NB4 (cell line): ENCODE measurements around the gene TACC2.
"Not testable (repeated sequence)": the region's sequence is repeated elsewhere in the genome, so short reads cannot be mapped to it uniquely, and the experiment has no call there.

Experiments used
- DNase-seq: peaks from one replicate; pipeline ENCODE4 v3.0.0; 2010; ENCODE audit warnings: low read depth
- H3K4me3 ChIP-seq: one replicate; pipeline ENCODE4 v1.5.1; 2011; ENCODE audit warnings: mild to moderate bottlenecking, low read depth, low read length, moderate library complexity
- MYC ChIP-seq: IDR thresholded peaks from 2 replicates; pipeline ENCODE4 v1.6.1; 2011; ENCODE audit warnings: low read depth, low read length
- POLR2A ChIP-seq: IDR thresholded peaks from 2 replicates; pipeline ENCODE4 v1.6.1; 2011; ENCODE audit warnings: mild to moderate bottlenecking; ENCODE audit not compliant: insufficient read length; ENCODE audit errors: extremely low read depth
- TF ChIP-seq, protein P1 (sequence below): IDR thresholded peaks from 2 replicates; pipeline ENCODE4 v1.6.1; 2011; ENCODE audit warnings: low read depth, low read length
- TF ChIP-seq, protein P2 (sequence below): IDR thresholded peaks from one replicate; pipeline ENCODE4 v1.5.1; 2012; ENCODE audit warnings: low read depth, low read length

Gene TACC2

GRCh38 chr10:122072491-122072890, 83.5 kb downstream of the TACC2 start:
- H3K4me3 ChIP-seq: no peak overlapping the region
- no peak for DNase-seq
- TF ChIP-seq, protein P1, sequence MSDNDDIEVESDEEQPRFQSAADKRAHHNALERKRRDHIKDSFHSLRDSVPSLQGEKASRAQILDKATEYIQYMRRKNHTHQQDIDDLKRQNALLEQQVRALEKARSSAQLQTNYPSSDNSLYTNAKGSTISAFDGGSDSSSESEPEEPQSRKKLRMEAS: no peak
- TF ChIP-seq POLR2A: no peak
- TF ChIP-seq MYC: no peak
- TF ChIP-seq, protein P2, sequence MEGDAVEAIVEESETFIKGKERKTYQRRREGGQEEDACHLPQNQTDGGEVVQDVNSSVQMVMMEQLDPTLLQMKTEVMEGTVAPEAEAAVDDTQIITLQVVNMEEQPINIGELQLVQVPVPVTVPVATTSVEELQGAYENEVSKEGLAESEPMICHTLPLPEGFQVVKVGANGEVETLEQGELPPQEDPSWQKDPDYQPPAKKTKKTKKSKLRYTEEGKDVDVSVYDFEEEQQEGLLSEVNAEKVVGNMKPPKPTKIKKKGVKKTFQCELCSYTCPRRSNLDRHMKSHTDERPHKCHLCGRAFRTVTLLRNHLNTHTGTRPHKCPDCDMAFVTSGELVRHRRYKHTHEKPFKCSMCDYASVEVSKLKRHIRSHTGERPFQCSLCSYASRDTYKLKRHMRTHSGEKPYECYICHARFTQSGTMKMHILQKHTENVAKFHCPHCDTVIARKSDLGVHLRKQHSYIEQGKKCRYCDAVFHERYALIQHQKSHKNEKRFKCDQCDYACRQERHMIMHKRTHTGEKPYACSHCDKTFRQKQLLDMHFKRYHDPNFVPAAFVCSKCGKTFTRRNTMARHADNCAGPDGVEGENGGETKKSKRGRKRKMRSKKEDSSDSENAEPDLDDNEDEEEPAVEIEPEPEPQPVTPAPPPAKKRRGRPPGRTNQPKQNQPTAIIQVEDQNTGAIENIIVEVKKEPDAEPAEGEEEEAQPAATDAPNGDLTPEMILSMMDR: no peak

GRCh38 chr10:122073508-122073907, 84.5 kb downstream of the TACC2 start:
- H3K4me3 ChIP-seq: no peak overlapping the region
- TF ChIP-seq, protein P2: no peak
- no peak for DNase-seq

DNA sequence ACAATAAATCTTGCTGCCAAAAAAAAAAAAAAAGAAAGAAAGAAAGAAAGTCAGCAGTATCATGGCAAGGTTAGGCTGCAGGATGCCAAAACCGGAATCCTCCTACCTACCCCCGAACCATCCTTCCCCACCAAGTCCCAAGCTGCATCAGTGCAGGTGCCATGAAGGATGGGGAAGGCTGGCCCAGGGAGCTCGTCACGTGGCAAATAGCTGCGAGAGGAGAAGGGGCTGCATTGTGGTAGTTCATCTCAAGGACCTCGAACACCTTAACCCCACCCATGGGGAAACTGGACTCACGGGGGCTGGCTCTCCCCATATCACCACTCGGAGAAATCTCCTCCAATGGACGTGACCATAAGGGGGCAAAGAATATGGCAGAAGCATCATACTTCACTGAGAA, 86.2 kb downstream of the TACC2 start:
- no peak for TF ChIP-seq MYC
- TF ChIP-seq, protein P2: no peak
- TF ChIP-seq, protein P1: no peak
- no peak for TF ChIP-seq POLR2A
- no peak overlapping the region for H3K4me3 ChIP-seq
- no peak for DNase-seq

DNA sequence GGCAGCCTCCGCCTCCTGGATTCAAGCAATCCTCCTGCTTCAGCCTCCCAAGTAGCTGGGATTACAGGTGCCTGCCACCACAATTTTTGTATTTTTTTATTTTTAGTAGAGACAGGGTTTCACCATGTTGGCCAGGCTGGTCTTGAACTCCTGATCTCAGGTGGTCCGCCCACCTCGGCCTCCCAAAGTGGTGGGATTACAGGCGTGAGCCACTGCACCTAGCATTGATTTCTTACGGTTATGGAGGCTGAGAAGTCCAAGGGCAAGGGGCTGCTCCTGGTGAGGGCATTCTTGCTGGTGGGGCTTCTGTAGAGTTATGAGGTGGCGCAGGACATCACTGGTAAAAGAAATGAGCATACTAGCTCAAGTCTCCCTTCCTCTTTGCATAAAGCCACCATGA, 86.9 kb downstream of the TACC2 start:
- not testable (repeated sequence) for H3K4me3 ChIP-seq, DNase-seq

- TF ChIP-seq, protein P1: no peak
- TF ChIP-seq MYC (no peak), POLR2A (no peak)
- TF ChIP-seq, protein P2: no peak
- no peak overlapping the region for H3K4me3 ChIP-seq
- no peak for DNase-seq
Observed at GRCh38 chr10:122077311-122077875, 88.4 kb downstream of the TACC2 start.

DNA sequence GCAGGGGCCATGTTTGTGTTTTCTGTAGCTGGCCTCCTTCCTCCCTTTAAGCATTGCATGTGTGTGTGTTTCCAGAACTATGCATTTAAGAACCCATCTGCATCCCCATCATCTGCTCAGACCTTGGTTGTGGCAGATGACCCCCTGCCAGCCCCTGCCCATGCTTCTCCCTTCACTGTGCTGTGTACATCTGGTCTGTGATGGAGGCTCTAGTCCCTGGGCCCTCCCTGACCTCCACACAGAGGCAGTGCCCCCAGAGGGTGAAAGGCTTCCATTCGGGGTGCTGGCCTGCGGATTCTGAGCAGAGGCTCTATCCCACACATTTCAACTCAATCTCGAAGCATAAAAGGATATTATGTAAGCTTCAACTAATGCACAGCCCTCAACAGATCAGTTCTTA, 89.4 kb downstream of the TACC2 start:
- no peak overlapping the region for H3K4me3 ChIP-seq
- no peak for DNase-seq
- TF ChIP-seq, protein P2: no peak
- no peak for TF ChIP-seq POLR2A
- TF ChIP-seq, protein P1: no peak
- no peak for TF ChIP-seq MYC
